ENCODE measurements around the gene ACTL7A. TPM values are rescaled to one million over a fixed set of nuclear protein-coding genes. Genes with fewer than 3 reads are reported as not detected.
"Not testable (repeated sequence)": the region's sequence is repeated elsewhere in the genome, so short reads cannot be mapped to it uniquely, and the experiment has no call there.

Gene ACTL7A
- polyA plus RNA-seq, 4 donors: not detected

- DNase-seq (ENCODE audit: low read depth in 4 of 4, low spot score in 3 of 4): no peak
These were observed 14.4 kb downstream of the ACTL7A start for GRCh38 chr9:108876425-108876824.

- DNase-seq (ENCODE audit: low read depth in 4 of 4, low spot score in 3 of 4): no peak
These were observed 15.5 kb downstream of the ACTL7A start for GRCh38 chr9:108877524-108877923.

- DNase-seq (ENCODE audit: low read depth in 4 of 4, low spot score in 3 of 4): no peak
These were observed 18.8 kb downstream of the ACTL7A start for GRCh38 chr9:108880738-108881316.

DNA sequence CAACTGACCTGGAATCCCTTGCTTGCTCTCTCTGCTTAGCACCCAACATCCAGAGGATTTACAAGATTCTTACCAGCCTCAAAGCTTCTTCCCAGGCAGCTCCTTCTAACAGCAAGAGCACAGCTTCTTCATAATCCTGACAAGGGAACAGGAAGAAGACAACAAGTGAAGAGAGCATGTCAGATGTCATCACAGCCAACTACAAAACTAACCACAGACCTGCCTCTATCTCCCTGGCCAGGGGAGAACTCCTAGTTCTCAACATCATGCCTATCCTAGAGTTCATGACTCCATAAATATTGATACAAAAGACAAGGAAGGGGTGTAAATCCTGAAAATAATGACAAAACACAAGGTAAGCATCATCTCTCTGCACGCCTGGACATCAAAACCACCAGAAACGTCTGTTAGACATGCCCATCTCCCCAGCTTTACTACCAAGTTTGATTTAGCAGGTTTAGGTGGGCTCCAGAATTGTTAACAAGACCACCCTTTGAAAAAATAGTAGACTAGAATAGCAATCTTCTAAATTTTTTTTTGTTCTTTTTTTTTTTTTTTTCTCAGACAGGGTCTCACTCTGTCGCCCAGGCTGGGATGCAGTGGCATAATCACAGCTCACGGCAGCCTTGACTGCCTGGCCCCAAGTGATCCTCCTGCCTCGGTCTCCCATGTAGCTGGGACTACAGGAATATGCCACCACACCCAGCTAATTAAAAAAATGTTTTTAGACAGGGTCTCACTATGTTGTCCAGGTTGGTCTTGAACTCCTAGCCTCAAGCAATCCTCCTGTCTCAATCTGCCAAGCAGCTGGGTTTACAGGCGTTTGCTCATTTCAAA, 20.2 kb downstream of the ACTL7A start:
- no peak for DNase-seq (ENCODE audit: low read depth in 4 of 4, low spot score in 3 of 4)

DNA sequence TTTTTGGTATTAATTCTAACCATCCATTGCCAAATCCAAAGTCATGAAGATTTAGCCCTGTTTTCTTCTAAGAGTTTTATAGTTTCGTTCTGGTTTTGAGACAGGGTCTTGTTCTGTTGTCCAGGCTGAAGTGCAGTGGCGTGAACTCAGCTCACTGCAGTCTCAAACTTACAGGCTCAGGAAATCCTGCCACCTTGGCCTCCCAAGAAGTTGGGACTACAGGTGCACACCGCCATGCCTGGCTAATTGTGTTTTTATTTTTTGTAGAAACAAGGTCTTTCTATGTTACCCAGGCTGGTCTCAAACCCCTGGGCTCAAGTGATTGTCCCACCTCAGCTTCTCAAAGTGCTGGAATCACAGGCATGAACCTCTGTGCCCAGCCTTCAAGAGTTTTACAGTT, 21.0 kb downstream of the ACTL7A start:
- no peak for DNase-seq (ENCODE audit: low read depth in 4 of 4, low spot score in 3 of 4)

GRCh38 chr9:108884701-108885100, 22.6 kb downstream of the ACTL7A start:
- DNase-seq (ENCODE audit: low read depth in 4 of 4, low spot score in 3 of 4): no peak

GRCh38 chr9:108885643-108886348, 23.7 kb downstream of the ACTL7A start:
- DNase-seq (ENCODE audit: low read depth in 4 of 4, low spot score in 3 of 4): peak; percentile 1 to 10 (median 6)

DNA sequence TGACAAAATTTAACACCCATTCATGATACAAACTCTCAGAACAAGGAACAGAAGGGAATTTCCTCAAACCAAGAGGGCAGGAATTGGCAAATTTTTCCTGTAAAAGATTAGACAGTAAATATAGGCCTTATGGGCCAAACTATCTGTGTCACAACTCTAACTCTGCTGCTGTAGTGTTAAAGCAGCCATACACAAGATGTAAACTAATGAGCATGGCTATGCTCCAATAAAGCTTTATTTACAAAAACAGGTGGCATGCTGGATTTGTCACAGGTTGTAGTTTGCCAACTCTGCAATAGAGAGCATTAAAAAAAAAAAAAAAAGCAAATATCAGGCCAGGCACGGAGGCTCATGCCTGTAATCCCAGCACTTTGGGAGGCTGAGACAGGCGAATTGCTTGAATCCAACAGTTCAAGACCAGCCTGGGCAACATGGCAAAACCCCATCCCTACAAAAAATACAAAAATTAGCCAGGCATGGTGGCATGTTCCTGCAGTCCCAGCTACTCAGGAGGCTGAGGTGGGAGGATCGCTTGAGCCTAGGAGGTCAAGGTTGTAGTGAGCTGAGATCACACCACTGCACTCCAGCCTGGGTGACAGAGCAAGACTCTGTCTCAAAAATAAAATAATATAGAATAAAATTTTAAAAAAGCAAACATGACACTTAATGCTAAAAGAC, 24.7 kb downstream of the ACTL7A start:
- not testable (repeated sequence) for DNase-seq (ENCODE audit: low read depth in 4 of 4, low spot score in 3 of 4)

GRCh38 chr9:108889649-108890067, 27.6 kb downstream of the ACTL7A start:
- no peak for DNase-seq (ENCODE audit: low read depth in 4 of 4, low spot score in 3 of 4)

- DNase-seq (ENCODE audit: low read depth in 4 of 4, low spot score in 3 of 4): no peak
These were observed 32.3 kb downstream of the ACTL7A start for GRCh38 chr9:108894225-108894997.

- no peak for DNase-seq (ENCODE audit: low read depth in 4 of 4, low spot score in 3 of 4)
These were observed 35.4 kb downstream of the ACTL7A start for GRCh38 chr9:108897324-108898096.

GRCh38 chr9:108899023-108899695, 37.1 kb downstream of the ACTL7A start:
- DNase-seq (ENCODE audit: low read depth in 4 of 4, low spot score in 3 of 4): not testable (repeated sequence)

DNA sequence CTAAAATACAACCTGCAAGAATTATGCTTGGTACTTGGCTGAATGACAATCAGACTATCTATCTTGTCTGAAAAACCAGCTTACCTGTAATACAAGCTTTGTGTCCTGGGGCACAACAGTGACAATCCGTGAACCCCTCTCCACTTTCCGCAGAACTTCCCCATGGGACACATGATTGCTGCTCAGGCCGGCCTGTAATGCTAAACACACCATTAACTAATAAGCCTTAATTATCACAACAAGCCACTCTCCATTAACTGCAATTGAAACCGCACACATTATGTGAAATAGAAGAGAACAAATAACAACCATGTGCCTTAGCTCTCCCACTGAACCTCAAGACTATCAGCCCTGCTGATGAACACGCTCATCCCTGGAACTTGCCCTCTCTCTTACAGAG, 38.1 kb downstream of the ACTL7A start:
- no peak for DNase-seq (ENCODE audit: low read depth in 4 of 4, low spot score in 3 of 4)

- no peak for DNase-seq (ENCODE audit: low read depth in 4 of 4, low spot score in 3 of 4)
These were observed 41.5 kb downstream of the ACTL7A start for GRCh38 chr9:108903420-108904103.

DNA sequence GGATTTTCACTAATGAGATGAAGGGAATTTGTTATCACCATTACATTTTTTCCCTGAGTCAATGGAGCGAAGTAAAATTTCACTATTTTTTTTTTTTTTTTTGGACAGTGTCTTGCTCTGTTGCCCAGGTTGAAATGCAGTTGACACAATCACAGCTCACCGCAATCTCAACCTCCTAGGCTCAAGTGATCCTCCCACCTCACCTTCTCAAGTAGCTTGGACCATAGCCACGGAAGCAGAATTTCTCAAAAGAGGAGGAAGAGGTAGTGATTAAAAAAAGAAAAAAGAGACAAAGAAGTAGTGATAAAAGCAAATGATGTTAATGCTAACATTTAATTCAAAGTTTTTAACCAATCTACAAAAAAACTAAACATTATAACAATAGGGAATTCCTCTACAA, 42.1 kb downstream of the ACTL7A start:
- no peak for DNase-seq (ENCODE audit: low read depth in 4 of 4, low spot score in 3 of 4)

DNA sequence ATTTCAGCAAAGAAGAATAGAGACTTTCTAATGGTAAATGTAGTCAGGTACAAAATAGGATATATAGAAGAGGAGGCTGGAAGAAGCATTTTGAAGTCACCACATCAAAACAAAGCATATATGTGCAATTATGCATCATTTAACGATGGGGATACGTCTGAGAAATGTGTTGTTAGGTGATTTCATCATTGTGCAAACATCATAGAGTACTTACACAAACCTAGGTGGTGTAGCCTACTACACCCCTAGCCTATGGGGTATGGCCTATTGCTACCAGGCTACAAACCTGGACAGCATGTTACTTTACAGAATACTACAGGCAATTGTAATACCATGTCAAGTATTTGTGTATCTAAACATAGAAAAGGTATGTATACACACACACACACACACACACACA, 43.4 kb downstream of the ACTL7A start:
- no peak for DNase-seq (ENCODE audit: low read depth in 4 of 4, low spot score in 3 of 4)

GRCh38 chr9:108910402-108910801, 48.3 kb downstream of the ACTL7A start:
- DNase-seq (ENCODE audit: low read depth in 4 of 4, low spot score in 3 of 4): no peak

DNA sequence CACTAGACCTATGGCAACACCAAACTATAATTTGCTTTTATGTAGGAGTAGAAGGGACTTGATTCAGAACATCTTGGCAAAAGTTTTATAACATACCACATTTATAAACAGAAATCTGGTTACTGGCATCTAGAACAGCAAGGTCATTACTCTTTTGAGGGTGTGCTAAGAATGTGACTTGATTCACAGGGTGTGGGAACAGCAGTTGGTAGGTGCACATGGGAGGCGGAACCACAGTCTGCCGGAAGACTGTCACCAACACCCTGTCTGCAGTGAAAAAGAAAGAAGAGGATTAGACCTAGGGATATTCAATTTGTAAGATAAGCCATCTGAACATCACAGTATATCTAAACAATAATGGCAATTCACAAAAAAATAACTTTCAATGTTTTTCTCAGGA, 48.8 kb downstream of the ACTL7A start:
- DNase-seq (ENCODE audit: low read depth in 4 of 4, low spot score in 3 of 4): no peak

Measured in right renal pelvis (tissue), 4 donors.